ENCODE results near the gene CERCAM.
A peak's percentile ranks its signal among the peaks of the same experiment; 100 is the strongest.

CERCAM gene

DNA sequence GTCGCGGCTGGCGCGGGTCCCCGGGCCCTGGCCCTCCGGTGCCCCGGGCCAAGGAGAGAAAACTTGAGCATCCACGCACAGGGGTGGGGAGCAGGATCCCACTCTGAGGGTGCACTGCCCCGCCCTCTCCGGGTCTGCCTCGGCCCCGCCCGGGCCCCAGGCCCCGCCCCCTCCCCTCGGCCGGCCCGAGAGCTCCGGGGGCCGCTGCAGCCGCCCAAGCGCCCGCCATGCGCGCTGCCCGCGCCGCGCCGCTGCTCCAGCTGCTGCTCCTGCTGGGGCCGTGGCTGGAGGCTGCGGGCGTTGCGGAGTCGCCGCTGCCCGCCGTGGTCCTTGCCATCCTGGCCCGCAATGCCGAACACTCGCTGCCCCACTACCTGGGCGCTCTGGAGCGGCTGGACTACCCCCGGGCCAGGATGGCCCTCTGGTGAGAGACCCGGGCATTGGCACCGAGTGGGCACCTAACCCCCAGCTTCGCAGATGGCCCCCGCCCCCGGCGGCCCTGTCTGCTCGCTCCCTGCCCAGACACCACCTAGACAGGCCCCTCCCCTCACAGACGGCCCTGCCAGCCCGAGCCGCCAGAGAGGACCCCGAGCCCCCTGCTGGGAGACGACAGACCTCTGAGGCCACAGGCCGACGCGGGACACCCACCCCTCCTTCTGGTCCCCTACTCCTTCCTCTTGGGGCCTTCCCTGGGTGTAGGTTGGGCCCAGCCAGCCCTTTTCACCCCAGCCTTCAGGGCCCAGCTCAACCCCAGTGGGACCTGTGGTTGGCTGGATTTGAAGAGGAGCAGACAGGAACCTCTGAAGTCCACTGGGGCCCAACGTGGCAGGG, at the start of gene CERCAM:
CERCAM (plus strand) TSS at position 207 of the 831 bp plus-strand sequence; CDS start at position 228, 21 bp downstream.
- DNase-seq: peak; percentile 73

DNA sequence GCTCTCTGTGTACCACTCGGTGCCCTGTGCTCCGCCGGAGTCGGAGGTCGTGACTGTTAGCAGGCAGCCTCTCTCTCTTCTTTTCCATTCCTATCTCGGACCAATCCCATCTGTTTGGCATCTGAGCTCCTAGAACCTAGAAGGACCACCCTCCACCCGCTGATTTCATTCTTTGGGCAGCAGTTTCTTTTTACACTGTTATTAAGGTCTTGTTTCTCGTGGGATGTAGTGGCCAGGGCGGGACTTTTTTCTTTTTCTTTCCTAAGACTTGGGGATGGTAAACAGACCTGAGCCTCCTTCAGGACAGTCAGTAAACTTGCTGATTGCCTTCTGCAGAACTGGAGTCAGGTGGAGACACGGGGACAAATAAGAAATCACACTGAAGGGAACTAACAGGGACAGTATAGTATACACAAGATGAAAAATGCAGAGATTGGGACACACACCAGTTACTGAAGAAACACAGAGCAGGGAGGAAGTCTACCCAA, 49.0 kb upstream of the CERCAM start:
- no peak for DNase-seq

- DNase-seq: no peak
These were observed 48.4 kb upstream of the CERCAM start for GRCh38 chr9:128372188-128372641.

DNA sequence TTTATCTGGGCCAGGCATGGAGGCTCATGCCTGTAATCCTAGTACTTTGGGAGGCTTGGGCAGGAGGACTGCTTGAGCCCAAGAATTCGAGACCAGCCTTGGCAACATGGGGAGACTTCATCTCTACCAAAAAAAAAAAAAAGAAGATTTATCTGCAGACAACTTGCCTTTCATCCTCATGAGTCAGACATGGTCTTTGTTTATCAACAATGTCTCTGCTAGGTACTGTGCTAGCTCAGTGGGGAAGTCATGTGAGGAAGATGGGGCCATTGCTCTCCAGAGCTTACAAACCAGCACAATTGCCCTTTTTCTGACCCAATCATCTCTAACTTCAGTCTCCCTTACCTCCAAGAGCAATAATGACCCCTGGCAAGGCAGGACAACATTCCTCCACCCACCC, 47.9 kb upstream of the CERCAM start:
- no peak for DNase-seq

DNA sequence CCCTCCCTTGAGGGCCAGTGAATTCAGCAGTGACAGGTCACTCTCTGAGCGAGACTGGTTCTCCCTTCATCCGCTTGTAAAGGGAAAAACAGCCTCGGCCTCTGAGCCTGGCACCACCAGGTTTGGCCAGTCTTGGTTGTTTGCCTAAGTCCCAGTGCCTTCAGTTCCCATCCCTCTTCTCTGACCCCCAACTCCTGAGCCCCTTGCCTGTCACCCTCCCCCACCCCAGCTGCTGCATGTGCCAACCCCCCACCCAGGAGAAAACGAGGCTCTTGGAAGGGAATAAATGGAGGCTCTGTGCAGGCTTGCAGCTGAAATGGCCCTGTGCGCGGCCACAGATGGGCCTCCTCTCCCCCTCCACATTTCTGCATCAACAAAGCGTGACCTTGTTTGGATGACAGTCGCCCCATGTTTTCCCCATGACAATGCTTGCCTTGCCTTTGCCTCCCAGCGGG, 46.4 kb upstream of the CERCAM start:
- no peak for DNase-seq

GRCh38 chr9:128375865-128376264, 44.8 kb upstream of the CERCAM start:
- no peak for DNase-seq

GRCh38 chr9:128382261-128382660, 38.4 kb upstream of the CERCAM start:
- peak; percentile 34 for DNase-seq

DNA sequence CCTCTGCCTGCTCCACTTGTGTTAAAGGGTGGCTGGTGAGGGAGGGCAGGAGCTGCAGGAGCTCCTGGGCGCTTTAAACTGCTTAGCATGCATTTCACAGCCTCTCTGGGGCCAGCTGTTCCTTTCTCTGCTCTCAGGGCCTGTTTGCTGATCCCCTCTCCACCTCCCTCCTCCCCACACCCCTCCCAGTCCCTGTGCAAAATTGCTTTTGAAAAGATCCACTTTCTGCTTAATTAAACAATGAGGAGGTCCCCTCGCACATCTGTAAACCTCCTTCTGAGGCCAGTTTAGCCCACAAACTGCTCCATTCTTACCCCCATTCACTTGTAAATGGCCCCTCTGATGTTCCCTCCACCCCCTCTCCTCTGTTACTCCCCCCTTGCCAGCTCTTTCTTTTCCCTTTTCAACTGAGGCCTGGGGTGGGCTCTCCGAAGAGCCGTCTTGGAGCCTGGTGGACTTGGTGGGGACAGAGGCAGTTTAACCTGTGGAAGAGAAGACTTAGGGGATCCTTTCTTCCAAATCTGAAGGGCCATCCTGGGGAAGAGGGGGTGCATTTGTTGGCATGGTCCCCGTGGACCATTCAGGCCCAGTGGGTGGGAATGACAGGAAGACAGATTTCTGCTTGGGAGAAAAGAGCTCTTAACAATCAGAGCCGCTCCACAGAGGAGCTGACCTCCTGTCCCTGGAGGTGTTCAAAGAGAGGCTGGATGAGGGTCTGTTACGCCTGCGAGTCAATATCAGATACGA, 37.5 kb upstream of the CERCAM start:
- DNase-seq: peak; percentile 32

DNA sequence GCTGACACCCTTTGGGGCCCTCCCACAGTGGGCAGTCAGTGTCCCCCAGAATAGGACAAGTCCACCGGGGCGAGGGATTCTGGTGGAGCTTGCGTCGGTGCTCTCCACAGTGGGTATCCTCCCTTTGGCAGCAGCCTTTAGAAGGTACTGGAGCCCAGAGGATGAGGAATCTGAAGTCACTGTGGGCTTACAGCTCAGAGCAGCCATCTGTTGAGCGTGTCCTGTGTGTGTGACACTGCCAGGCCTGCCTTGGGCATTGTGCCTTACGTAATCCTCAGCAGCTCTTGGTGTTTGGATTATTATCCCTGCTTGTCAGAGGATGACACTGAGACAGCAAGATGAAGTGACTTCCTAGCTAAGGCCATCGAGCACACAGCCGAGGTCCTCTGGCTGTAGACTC, 36.9 kb upstream of the CERCAM start:
- DNase-seq: no peak

DNA sequence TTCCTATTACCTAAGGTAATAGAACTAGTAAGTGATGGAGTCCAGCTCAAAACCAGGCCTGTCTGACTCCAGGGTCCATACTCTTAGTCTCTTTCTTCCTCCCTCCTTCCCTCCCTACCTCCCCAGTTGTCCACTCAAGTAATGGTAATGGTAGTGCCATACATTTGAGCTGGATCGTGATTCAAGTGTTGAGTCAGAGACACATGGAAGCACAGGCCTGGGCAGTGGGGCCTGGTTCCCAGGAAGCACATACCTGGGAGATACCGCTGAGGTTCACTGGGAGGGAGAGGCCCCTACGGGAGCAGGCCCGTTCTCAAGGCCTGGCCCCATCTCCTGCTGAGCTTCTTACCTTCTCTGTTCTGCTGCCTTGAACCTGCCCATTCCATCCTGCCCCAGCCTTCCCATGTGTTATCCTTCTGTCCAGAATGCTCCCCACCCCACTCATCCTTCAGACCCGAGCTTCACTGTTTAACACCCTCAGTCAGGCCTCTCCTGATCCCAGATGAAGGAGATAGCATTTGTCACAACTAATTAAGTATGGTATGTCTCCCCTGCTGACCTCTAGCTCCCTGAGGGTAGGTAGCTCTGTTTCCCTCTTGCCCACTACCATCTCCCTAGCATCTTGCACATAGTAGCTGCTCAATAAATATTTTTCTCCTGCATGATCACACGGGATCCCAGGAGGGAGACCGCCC, 35.7 kb upstream of the CERCAM start:
- DNase-seq: no peak

DNA sequence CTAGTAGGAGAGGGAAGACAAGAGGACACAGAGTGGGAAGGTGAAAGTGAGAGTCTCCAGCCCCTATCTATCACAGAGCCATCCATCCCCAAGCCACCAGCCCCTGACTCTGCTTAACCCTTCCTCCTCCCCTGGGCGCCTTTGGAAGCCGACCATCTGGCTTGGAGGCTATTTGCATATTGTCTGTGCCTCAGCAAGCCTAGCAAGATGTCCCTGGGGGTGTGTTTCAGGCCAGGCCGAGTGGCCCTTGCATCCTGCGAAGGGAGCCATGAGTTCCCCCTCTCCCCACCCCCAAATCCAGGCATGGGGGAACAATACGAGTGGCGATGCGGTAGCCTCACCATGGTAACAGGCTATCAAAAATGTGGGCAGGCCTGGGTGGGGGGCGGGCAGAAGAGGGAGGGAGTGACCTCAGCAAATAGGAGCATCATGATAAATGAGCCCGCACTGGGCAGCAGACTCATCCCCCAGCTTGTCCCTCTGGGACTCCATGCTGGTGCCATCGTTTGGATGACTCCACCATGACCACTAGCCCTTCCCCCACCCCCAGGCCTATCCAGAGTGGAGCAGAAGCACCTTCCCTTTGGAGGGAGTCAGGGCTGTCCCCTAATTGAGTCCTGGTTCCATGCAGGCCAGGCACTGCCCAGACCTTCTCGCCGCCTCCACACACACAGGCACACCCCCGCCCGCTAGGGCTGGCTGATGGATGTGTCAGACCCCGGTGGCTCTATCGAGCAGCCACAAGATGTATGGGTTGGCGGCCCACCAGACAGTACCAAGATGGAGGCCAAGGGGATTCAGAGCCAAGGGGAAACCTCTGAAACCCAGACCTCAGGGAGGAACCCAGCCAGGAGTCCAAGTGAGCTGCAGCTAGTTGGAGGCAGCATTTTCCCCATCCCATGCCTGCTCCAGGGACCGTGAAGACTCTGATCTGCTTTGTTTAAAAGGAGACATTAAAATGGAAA, 34.9 kb upstream of the CERCAM start:
- no peak for DNase-seq

- DNase-seq: no peak
These were observed 32.5 kb upstream of the CERCAM start for GRCh38 chr9:128388150-128388549.

GRCh38 chr9:128389395-128390149, 31.1 kb upstream of the CERCAM start:
- DNase-seq: no peak

DNA sequence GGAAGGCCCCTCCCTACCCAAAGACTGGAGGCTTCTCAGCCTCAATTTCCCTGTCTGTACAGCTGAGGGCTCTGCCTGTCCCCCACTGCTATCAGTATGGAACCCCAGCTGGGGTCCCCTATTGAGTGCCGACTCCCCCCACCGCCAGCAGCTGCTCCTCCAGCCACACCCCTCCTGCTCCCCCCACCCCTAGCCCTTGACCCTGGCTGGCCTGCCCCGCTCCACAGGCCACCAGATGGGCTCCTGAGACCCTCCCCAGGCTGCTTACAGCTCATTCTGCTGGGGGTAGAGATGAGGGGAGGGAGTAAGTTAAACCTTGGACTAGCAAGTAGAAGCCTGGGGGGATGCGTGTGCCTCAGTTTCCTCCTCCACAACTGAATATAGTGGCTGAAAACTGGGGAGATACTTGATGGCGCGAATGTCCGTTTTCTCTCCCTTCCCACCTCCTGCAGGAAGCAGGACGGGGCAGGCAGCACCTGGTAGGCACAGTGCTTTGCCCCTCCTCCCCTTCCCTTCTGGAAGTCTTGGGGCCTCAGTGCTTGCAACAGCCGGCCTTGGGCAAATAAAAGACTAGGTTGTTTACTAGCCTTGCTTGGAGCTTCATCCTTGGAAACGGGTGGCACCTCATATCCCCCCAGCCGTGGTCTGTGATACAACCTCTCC, 30.4 kb upstream of the CERCAM start:
- no peak for DNase-seq

DNA sequence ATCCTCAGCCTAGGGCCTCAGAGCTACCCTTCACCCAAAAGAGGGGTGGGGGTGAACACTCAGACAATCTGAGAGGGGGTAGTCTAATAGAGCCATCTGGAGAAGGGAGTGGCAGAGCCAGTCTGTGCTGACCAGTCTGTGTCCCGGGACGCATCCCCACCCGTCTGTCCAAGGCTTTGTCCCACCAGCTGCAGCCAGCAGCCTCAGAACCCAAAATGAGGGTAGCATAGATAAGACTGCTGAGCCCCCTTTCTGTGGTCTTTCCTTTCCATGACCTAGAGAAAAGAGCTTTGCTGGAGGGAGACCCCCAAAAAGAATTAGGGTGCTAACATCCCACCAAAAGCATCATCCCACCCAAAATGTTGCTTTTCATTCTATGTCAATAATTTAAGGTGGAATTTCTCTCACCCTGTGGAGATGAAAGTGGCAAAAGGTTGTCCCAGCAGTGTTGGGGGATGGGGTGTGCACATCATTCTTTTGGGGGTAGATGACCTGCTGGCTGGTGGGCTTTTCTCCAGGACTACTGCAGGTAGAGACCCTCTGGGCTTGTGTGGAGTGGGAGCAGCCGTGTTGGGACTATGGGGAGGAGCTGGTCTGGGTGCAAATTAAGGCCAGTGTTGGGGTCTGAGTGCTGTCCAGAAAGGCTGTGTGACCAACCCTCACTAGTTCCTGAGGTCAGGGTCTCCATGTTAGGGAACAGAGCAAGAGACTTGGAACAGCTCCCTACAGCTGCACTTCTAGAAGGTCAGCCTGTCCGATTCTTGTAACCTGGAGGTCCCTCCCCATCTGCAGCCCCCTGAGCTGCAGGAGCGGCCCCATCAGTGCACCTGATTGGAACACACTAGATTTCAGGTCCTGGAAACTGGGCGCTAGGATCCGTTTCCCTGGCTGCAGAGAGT, 29.6 kb upstream of the CERCAM start:
- no peak for DNase-seq

DNA sequence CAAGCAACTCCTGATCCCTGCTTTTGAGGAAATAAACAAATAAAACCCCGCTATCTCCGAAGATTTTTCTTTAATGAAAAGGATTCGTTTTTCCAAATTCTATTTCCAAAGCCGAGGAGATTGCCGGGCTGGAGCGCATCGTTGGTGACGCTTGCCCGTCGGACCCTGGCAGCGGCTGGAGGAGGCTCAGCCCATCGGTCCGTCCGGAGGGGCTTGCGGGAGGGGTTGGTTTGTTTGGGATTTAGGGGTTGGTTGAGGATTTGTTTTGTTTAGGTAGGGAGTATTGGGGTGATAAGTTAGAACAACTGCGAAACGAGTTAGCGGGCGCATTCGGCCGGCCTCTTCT, 28.7 kb upstream of the CERCAM start:
- DNase-seq: no peak

DNA sequence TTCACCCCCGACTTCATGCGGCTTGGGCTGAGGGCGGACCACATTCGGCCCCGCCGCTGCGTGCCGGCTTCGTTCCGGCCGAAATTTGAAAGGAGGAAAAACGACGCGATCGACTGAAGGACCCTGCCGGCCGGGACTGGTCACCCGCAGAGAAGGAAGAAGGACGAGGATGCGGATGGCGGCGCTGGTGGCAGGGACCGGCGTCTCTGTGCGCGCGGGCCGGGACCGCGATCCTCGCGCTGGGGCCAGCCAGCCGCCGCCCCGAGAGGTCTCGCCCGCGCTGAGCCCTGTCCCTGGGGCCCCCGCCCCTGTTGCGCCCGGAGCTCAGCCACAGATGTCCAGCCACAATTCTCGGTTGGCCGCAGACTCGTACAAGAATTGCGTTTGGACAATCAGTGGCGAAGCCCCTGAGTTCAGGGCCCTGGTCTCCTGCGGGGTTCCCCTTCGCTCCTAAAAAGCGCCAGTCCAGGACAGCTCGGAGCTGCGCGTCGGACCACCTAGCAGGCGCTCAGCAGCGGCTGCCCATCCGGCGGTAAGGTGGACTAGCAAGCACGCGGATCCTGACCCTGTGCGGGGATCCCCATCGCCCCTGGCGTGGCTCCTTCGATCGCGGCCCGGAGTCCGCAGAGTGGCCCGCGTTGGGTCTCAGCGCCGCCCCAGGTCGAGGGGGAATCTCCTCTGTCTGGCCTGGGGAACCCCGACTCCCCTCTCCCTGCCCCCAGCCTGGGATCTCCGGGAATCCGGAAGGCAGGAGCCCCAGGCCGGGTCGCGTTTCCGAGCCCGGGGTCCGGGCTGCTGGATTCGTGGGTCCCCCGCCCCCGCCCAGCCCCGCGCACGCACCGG, 28.1 kb upstream of the CERCAM start:
- no peak for DNase-seq

GRCh38 chr9:128393145-128393775, 27.4 kb upstream of the CERCAM start:
- no peak for DNase-seq

Measured in RPMI8226 (cell line).